ENCODE measurements around the gene CDH13.

CDH13 gene

DNA sequence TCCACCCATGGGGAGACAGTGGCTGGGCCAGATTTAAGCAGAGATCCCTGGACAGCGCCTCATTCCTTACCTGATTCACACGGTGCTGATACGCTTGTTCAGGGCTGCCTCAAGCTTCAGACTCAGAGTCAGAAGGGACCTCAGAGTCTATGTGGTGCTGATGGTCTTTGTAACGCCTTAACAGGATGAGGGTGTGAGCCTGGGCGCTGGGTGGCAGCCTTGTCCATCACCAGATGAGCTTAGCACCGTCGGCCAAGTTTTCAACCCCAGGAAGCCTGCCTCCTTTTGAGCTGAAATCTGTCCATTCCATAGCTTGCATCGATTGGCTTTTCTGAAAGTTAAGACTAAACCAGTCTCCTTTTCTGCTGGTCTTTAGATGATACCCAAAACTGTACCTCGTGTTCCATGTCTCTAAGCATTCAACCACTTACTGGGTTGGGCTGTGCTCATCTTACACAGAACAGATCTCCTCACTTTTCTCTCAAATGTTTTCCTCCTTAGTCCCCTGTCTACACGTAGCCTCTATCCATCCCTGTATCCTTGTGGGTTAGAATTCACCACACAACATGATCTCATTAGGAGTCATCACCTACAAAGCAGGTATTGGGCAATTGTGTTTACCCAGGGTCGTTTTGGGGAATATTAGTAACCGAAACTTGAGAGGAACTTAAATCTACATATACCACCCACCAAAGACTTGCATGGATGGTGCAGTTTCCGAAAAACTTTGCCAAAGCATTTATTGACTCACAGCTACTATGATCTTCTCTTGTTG lies 573.4 kb downstream of the CDH13 start:
- Histone ChIP-seq H3K27me3 (ENCODE audit: insufficient read depth, poor library complexity, severe bottlenecking) (no peaks in the 10 kb centered on the region), H3K4me3 (replicated peaks; ENCODE audit: insufficient read depth, low read length) (no peak overlapping the region), H3K27ac (replicated peaks) (no peak overlapping the region)
- TF ChIP-seq POLR2AphosphoS5 (IDR thresholded peaks at IDR 0.05; ENCODE audit: low read depth) (no peak), SPI1 (IDR thresholded peaks at IDR 0.05; ENCODE audit: borderline replicate concordance, low read depth) (no peak), GABPA (IDR thresholded peaks at IDR 0.05; ENCODE audit: low read depth) (no peak)
- TF ChIP-seq, protein P1, sequence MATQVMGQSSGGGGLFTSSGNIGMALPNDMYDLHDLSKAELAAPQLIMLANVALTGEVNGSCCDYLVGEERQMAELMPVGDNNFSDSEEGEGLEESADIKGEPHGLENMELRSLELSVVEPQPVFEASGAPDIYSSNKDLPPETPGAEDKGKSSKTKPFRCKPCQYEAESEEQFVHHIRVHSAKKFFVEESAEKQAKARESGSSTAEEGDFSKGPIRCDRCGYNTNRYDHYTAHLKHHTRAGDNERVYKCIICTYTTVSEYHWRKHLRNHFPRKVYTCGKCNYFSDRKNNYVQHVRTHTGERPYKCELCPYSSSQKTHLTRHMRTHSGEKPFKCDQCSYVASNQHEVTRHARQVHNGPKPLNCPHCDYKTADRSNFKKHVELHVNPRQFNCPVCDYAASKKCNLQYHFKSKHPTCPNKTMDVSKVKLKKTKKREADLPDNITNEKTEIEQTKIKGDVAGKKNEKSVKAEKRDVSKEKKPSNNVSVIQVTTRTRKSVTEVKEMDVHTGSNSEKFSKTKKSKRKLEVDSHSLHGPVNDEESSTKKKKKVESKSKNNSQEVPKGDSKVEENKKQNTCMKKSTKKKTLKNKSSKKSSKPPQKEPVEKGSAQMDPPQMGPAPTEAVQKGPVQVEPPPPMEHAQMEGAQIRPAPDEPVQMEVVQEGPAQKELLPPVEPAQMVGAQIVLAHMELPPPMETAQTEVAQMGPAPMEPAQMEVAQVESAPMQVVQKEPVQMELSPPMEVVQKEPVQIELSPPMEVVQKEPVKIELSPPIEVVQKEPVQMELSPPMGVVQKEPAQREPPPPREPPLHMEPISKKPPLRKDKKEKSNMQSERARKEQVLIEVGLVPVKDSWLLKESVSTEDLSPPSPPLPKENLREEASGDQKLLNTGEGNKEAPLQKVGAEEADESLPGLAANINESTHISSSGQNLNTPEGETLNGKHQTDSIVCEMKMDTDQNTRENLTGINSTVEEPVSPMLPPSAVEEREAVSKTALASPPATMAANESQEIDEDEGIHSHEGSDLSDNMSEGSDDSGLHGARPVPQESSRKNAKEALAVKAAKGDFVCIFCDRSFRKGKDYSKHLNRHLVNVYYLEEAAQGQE (IDR thresholded peaks at IDR 0.05; ENCODE audit: insufficient replicate concordance, low read depth): no peak
- TF ChIP-seq, protein P2, sequence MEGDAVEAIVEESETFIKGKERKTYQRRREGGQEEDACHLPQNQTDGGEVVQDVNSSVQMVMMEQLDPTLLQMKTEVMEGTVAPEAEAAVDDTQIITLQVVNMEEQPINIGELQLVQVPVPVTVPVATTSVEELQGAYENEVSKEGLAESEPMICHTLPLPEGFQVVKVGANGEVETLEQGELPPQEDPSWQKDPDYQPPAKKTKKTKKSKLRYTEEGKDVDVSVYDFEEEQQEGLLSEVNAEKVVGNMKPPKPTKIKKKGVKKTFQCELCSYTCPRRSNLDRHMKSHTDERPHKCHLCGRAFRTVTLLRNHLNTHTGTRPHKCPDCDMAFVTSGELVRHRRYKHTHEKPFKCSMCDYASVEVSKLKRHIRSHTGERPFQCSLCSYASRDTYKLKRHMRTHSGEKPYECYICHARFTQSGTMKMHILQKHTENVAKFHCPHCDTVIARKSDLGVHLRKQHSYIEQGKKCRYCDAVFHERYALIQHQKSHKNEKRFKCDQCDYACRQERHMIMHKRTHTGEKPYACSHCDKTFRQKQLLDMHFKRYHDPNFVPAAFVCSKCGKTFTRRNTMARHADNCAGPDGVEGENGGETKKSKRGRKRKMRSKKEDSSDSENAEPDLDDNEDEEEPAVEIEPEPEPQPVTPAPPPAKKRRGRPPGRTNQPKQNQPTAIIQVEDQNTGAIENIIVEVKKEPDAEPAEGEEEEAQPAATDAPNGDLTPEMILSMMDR (IDR thresholded peaks at IDR 0.05; ENCODE audit: insufficient read depth, low read length): no peak
- DNase-seq (ENCODE audit: low read depth in 1 of 2, low spot score in 1 of 2): no peak

DNA sequence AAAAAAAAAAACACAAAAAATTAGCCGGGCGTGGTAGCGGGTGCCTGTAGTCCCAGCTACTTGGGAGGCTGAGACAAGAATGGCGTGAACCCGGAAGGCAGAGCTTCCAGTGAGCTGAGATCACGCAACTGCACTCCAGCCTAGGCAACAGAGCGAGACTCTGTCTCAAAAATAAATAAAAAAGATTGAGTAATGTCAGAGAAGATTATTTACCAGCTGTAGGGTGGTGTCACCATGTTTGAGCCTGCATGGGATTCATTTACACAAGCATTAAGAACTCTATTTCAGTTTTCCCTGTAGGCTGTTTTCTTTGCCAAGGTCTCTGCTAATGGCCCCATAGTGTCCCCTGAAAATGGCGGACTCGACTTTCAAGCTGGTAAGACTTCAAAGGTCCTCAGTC lies 575.0 kb downstream of the CDH13 start:
- Histone ChIP-seq H3K27me3 (ENCODE audit: insufficient read depth, poor library complexity, severe bottlenecking) (no peaks in the 10 kb centered on the region), H3K4me3 (replicated peaks; ENCODE audit: insufficient read depth, low read length) (no peak overlapping the region), H3K27ac (replicated peaks) (no peak overlapping the region)
- TF ChIP-seq, protein P1 (IDR thresholded peaks at IDR 0.05; ENCODE audit: insufficient replicate concordance, low read depth): no peak
- TF ChIP-seq, protein P2 (IDR thresholded peaks at IDR 0.05; ENCODE audit: insufficient read depth, low read length): no peak
- no peak for TF ChIP-seq POLR2AphosphoS5 (IDR thresholded peaks at IDR 0.05; ENCODE audit: low read depth)
- no peak for TF ChIP-seq SPI1 (IDR thresholded peaks at IDR 0.05; ENCODE audit: borderline replicate concordance, low read depth)
- no peak for TF ChIP-seq GABPA (IDR thresholded peaks at IDR 0.05; ENCODE audit: low read depth)
- DNase-seq (ENCODE audit: low read depth in 1 of 2, low spot score in 1 of 2): no peak

DNA sequence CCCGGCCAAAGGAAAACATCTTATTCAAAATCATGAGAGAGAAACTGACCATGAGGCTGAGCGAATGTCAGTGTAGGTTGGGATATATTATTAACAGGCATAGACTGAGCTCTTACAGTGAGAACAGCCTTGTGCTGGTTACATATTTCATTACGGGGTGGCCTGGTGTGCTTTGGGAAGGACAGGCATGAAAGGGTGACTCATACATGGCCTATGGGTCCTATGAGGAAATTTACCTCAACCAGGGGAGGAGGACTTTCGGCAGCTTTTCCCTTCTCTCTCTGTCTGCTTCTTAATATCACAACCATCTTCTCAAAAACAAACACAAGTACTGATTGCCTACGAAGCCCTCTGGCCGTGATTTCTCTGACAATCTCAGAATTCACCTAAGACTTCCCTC lies 579.1 kb downstream of the CDH13 start:
- Histone ChIP-seq H3K27ac (replicated peaks) (no peak overlapping the region), H3K27me3 (ENCODE audit: insufficient read depth, poor library complexity, severe bottlenecking) (no peaks in the 10 kb centered on the region), H3K4me3 (replicated peaks; ENCODE audit: insufficient read depth, low read length) (no peak overlapping the region)
- TF ChIP-seq GABPA (IDR thresholded peaks at IDR 0.05; ENCODE audit: low read depth): no peak
- no peak for DNase-seq (ENCODE audit: low read depth in 1 of 2, low spot score in 1 of 2)

DNA sequence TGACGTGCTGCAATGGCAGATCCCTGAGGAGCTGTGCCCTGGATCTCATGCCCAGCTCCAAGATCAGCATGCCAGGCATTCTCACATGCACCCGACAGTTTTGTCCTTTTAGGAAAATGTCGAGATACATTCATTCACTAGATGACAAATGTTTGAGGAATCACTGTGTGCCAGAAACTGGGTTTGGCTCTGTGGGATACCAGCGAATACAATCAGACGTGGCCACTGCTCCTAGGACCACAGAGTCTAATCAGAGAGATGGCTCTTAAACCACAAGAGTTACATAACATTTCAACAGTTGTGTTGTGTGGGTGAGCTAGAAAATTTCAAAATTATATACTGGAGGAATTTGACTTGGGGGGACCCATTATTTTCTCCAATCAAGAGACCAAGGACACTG lies 579.7 kb downstream of the CDH13 start:
- Histone ChIP-seq H3K27ac (replicated peaks) (no peak overlapping the region), H3K27me3 (ENCODE audit: insufficient read depth, poor library complexity, severe bottlenecking) (no peaks in the 10 kb centered on the region), H3K4me3 (replicated peaks; ENCODE audit: insufficient read depth, low read length) (no peak overlapping the region)
- no peak for DNase-seq (ENCODE audit: low read depth in 1 of 2, low spot score in 1 of 2)
- TF ChIP-seq SPI1 (IDR thresholded peaks at IDR 0.05; ENCODE audit: borderline replicate concordance, low read depth): no peak
- TF ChIP-seq POLR2AphosphoS5 (IDR thresholded peaks at IDR 0.05; ENCODE audit: low read depth): no peak
- TF ChIP-seq, protein P2 (IDR thresholded peaks at IDR 0.05; ENCODE audit: insufficient read depth, low read length): no peak
- TF ChIP-seq GABPA (IDR thresholded peaks at IDR 0.05; ENCODE audit: low read depth): no peak
- TF ChIP-seq, protein P1 (IDR thresholded peaks at IDR 0.05; ENCODE audit: insufficient replicate concordance, low read depth): no peak
